Activated T-cell treated with anti-CD3 and anti-CD28 coated beads, Interleukin-2, amount 50 U/mL, for 72 hours (primary cell): Measurements from ENCODE around the gene WFIKKN2. TPM values are rescaled to one million over a fixed set of nuclear protein-coding genes. Genes with fewer than 3 reads are reported as not detected.

ENCODE experiments used
- ATAC-seq, 2 donors: fragments of 150-1000 bp; cut with Tn5 transposase; replicated peaks in 1 of 2; 2 replicates each; pipeline ENCODE4 v1.10.0; 2021; ENCODE audit warnings: moderate library complexity in 2 of 2, mild to moderate bottlenecking in 1 of 2
- DNase-seq, 2 donors: peaks; one replicate each; pipeline ENCODE4 v3.0.0; 2021 to 2022; ENCODE audit warnings: mixed read lengths in 1 of 2
- H3K27ac Mint-ChIP-seq: one replicate; pipeline ENCODE4 v1.8.0; 2022; ENCODE audit warnings: mild to moderate bottlenecking, moderate library complexity, mixed read lengths
- H3K27me3 Mint-ChIP-seq: one replicate; pipeline ENCODE4 v1.8.0; 2022; ENCODE audit warnings: low read depth, mixed read lengths
- H3K36me3 Mint-ChIP-seq, 2 donors: one replicate each; pipeline ENCODE4 v1.8.0; 2022; ENCODE audit warnings: mixed read lengths in 2 of 2, mild to moderate bottlenecking in 1 of 2; ENCODE audit not compliant: insufficient read depth in 2 of 2
- H3K4me1 Mint-ChIP-seq: one replicate; pipeline ENCODE4 v1.8.0; 2022; ENCODE audit warnings: low read depth, mixed read lengths
- H3K4me3 Mint-ChIP-seq, 2 donors: one replicate each; pipeline ENCODE4 v1.8.0; 2022; ENCODE audit warnings: mild to moderate bottlenecking in 2 of 2, mixed read lengths in 2 of 2, moderate library complexity in 2 of 2
- H3K9me3 Mint-ChIP-seq, 2 donors: one replicate each; pipeline ENCODE4 v1.8.0; 2022; ENCODE audit warnings: mixed read lengths in 2 of 2
- total RNA-seq, 2 donors: library from RNA; stranded (reverse); gene quantifications; one replicate each; pipeline ENCODE4 v1.2.3, GENCODE V29; 2022

WFIKKN2 gene
- total RNA-seq, 2 donors from 2014 or later: not detected

- Mint-ChIP-seq H3K27me3 (no peaks in the 10 kb centered on the region), H3K9me3 (no peaks in the 10 kb centered on the region), H3K4me1 (peaks cover 11% of the 10 kb centered on the region), H3K4me3 (no peak overlapping the region), H3K27ac (no peak overlapping the region), H3K36me3 (no peaks in the 10 kb centered on the region)
- no peak for ATAC-seq
- DNase-seq: no peak
Observed at GRCh38 chr17:50884439-50885311, 49.3 kb downstream of the WFIKKN2 start.

GRCh38 chr17:50887705-50888245 lies 52.4 kb downstream of the WFIKKN2 start:
- H3K4me1 Mint-ChIP-seq: peaks cover 11% of the 10 kb centered on the region
- no peaks in the 10 kb centered on the region for H3K9me3 Mint-ChIP-seq
- ATAC-seq: no peak
- H3K36me3 Mint-ChIP-seq: no peaks in the 10 kb centered on the region
- H3K27me3 Mint-ChIP-seq: no peaks in the 10 kb centered on the region
- DNase-seq: no peak
- peak overlapping the region in 1 of 2 donors; percentile 22 for H3K4me3 Mint-ChIP-seq
- peak overlapping the region; percentile 7 for H3K27ac Mint-ChIP-seq

- H3K9me3 Mint-ChIP-seq: no peaks in the 10 kb centered on the region
- ATAC-seq: no peak
- no peaks in the 10 kb centered on the region for H3K27me3 Mint-ChIP-seq
- peaks cover 11% of the 10 kb centered on the region for H3K4me1 Mint-ChIP-seq
- H3K36me3 Mint-ChIP-seq: no peaks in the 10 kb centered on the region
- DNase-seq: no peak
- H3K4me3 Mint-ChIP-seq: no peak overlapping the region
- H3K27ac Mint-ChIP-seq: no peak overlapping the region
Observed at GRCh38 chr17:50889528-50890118, 54.2 kb downstream of the WFIKKN2 start.

GRCh38 chr17:50890675-50891516 lies 55.5 kb downstream of the WFIKKN2 start:
- Mint-ChIP-seq H3K4me1 (peaks cover 11% of the 10 kb centered on the region), H3K9me3 (no peaks in the 10 kb centered on the region), H3K4me3 (no peak overlapping the region), H3K27me3 (no peaks in the 10 kb centered on the region), H3K36me3 (no peaks in the 10 kb centered on the region), H3K27ac (no peak overlapping the region)
- ATAC-seq (no peak), DNase-seq (no peak)

- Mint-ChIP-seq H3K4me3 (no peak overlapping the region), H3K27me3 (no peaks in the 10 kb centered on the region), H3K27ac (no peak overlapping the region), H3K36me3 (no peaks in the 10 kb centered on the region), H3K4me1 (peaks cover 11% of the 10 kb centered on the region), H3K9me3 (no peaks in the 10 kb centered on the region)
- DNase-seq (no peak), ATAC-seq (no peak)
Observed at GRCh38 chr17:50891577-50891989, 56.2 kb downstream of the WFIKKN2 start.

Other genes starting within 250 kb of the WFIKKN2 start
- not detected for gene ABCC3, start 200.7 kb upstream of the WFIKKN2 start, total RNA-seq
- gene ANKRD40, start 127.7 kb upstream of the WFIKKN2 start, total RNA-seq: 10 to 100 TPM; 36.4 to 37.8 TPM
- gene LUC7L3, start 116.0 kb upstream of the WFIKKN2 start, total RNA-seq: 100 to 1,000 TPM; 148 to 190 TPM
- not detected for gene ANKRD40CL, start 68.1 kb upstream of the WFIKKN2 start, total RNA-seq
- gene TOB1, start 30.8 kb downstream of the WFIKKN2 start, total RNA-seq: 10 to 100 TPM; 57.3 to 68.9 TPM